ENCODE data around the gene ACTR3. TPM values are rescaled to one million over a fixed set of nuclear protein-coding genes. Genes with fewer than 3 reads are reported as not detected.
A peak's percentile ranks its signal among the peaks of the same experiment; 100 is the strongest.

Gene ACTR3
- polyA plus RNA-seq, 12 donors, result 77.6 to 134 (median 109) TPM; not detected in 1

DNA sequence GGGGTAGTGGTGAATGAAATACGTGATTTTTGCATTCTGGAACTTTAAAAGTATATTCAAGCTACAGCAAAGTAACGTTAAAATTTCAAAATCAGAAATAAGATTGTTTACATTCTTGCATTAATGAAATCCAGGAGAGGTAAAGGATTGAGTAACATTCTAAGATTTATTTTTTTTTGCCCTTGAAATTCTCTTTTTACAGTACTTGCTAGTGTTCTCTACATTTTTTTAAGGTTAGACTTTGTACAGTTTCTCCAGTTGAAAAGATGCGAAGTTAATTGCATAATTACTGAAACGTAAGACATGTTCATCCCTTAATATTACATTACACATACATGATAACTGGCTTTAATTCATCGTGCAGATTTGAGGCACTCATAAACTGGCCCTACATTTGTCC lies 74.5 kb downstream of the ACTR3 start:
- DNase-seq, result no peak

DNA sequence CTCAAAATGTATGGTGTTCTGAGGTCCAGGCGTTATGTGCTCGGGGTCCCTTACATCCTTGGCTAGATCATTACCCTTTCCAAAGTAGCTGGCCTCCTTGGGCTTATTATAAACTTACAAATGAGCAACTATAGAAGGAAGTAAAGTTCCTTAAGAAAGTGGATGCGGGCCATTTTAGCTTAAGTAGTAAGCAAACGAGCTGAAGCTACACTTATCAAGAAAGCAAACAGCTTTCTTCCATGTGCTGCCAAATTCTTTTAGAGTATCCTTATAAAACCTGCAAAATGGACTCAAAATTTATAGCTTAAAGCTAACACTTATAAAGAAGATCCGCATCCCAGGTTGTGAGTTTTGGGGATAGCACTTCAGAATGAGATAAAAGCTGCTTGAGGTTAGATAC lies 75.3 kb downstream of the ACTR3 start:
- DNase-seq, result no peak

DNA sequence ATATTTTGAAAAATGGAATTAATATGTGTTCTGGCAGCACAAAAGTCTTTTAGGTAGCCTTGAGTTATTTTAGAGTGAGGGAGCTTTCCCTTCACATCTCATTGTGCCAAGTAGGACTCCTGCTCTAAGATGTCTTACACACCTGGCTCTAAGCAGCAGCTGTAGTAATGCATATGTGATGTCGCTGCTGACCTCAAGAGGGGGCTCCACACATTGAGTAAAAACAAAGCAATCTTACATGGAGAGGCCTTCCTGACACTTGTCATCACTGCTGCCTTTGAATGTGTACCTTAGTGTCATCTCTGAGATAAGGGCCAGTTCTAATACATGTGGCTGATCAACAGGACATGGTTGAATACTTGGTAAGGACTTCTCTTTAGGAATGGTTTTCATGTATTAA lies 75.8 kb downstream of the ACTR3 start:
- no peak for DNase-seq

DNA sequence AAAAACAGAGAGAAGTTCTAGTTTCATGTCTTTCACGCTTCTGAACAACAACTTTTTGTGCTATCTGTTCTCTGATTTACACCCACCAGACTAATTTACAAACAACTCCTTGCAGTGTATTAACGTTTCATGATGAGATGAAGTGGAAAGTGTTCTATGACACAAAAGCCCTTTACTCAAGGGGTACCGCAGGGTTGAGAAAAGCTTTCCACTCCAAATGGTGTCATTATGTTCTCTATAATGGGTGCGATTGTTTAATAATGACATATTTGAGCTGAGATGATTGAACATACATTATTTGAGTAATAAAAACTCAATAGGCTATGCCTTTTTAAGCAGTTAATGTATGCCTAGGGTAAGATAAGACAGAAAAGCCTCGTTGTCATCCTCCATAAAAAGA lies 76.3 kb downstream of the ACTR3 start:
- DNase-seq, result no peak

DNA sequence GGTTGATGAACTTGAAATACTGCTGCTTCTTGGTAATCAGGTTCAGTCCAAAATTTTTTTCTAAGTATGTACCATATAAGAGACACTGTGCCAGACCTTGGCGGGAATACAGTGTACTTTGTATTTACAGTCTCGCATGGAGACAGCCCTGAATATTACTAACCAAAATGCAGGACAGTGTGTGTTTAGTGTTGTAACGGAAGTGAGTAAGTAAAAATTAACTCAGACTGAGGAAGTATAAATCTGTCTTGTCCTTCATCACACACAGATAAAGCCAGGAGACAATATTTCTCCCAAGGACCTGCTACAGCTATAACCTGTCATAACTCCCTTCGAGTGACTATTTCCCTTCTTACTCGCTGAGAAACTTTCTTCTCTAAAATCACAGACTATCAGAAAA lies 76.9 kb downstream of the ACTR3 start:
- no peak for DNase-seq

DNA sequence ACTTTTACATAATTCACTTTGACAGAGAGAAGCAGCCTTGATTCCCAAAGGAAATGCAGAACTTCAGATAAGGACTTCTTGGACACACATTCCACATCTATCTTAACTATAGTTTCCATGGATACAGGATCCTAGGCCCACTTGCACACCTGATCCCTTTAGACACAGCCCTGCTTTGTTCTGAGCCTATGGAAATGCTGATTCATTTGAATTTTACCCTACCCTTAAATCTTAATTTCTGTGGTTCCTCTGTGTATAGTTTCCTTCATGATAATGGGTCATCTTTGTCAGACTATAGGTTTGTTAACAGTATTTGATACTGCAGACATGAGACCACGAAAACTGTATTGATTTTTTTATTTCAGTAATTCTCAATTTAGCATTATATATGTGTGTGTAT lies 77.4 kb downstream of the ACTR3 start:
- no peak for DNase-seq

DNA sequence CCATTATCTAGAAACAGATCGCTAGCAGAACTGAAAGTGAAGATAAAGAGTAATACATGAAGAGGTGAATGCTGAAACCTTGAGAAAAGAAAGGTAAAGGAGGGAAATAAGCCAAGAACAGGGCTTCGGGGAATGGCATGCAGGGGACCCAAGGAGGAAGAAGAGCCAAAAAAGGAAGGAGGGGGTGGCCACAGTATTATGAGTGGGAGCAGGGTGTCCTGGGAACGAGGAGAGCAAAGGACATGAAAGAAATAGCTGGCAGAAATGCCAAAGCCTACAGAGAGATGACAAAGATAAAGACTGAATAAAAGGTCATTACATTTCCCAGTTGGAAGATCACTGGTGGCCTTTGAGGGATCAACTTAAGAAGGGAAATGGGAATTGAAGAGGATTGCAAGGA lies 82.9 kb downstream of the ACTR3 start:
- DNase-seq, result no peak

DNA sequence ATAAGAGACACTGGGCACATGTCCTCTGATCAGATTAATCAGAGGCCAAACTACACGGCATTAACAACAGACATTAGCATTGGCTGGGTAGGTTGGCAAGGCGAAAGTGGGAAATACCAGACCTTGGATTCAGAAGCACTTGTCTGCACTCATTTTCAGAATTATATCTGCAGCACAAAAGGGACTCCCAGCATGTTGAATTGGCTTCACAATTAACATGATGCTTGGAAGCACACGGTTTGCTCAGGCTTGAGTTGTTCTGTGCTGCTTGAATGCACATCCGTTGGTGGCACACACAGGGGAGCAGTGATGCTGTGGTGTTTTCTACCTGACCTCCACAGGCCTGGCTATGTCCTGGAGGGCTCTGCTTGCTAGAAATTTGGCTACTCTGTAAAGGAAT lies 83.9 kb downstream of the ACTR3 start:
- DNase-seq, result no peak

DNA sequence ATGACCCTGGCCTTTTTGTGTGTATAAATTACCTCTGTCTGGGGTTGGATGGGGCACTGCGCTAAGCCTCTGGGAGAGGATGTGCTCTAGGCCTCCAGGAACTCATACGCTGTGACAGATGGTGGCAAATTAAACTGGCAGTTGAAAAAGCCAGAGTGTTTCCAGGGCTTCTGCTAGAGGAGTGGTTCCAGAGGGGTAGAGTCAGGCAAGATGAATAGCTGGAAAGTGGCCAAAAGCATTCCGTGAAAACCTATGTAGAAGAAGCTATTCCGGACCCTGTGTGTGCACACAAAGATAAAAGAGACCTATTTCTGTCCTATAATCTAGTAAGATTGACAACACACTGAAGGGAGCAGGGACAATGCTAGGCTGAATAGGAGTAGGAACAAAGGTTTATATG lies 84.8 kb downstream of the ACTR3 start:
- no peak for DNase-seq

DNA sequence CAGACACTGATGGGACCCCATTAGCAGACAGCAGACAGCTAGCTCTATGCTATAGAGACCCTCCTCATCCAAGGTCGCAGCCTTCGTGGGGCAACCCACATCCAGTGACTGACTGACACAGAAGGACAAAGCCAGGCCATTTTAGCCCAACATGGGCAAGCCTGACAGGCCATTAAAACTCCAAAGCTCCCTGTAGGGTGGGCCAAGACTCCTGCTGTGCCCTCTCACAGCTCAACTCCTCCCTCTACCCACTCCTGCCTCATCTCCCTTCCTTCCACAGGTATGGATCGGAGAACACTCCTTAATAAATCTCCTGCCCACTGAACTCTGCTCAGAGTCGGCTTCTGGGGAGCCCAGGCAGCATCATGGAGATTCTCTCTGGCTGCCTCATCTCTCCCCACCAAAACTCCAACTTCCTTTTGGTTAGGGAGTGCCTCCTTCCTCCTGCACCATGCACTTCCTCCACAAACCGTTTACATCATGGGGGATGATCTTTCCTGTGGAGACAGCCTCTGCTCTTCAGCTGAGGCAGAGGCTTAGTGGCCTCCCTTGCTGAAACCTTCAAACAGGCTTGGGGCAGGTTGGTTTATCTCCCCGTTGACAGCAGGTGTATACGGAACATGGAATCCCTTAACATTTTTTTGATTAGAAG lies 86.5 kb downstream of the ACTR3 start:
- no peak for DNase-seq

DNA sequence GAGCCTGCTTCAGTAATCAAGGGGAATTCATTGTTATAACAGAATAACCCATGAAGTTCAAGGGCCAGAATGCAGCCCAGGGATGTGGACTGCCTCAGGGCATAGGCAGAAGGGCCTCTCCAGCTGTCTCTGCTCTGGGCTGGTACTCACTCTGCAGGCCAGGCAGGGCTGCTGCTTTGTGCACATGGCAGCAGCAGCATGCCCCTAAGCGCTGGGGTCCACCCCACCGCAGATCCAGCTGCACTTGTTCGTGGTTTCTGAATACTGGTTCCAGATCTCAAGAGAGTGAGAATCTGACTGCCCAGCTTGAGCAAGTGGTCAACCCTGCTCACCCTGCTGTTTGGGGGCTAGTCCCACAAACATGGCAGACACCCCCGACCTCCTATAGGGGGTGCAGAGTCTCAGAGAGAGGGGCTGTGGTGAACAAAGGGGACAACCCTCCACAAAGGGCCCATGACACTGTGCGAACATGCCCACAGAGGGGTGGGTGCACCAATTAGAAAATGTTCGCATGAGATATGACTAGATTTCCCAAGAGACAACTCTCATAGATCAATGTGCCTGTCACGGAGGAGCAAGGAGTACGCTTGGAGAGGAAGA lies 87.3 kb downstream of the ACTR3 start:
- no peak for DNase-seq

DNA sequence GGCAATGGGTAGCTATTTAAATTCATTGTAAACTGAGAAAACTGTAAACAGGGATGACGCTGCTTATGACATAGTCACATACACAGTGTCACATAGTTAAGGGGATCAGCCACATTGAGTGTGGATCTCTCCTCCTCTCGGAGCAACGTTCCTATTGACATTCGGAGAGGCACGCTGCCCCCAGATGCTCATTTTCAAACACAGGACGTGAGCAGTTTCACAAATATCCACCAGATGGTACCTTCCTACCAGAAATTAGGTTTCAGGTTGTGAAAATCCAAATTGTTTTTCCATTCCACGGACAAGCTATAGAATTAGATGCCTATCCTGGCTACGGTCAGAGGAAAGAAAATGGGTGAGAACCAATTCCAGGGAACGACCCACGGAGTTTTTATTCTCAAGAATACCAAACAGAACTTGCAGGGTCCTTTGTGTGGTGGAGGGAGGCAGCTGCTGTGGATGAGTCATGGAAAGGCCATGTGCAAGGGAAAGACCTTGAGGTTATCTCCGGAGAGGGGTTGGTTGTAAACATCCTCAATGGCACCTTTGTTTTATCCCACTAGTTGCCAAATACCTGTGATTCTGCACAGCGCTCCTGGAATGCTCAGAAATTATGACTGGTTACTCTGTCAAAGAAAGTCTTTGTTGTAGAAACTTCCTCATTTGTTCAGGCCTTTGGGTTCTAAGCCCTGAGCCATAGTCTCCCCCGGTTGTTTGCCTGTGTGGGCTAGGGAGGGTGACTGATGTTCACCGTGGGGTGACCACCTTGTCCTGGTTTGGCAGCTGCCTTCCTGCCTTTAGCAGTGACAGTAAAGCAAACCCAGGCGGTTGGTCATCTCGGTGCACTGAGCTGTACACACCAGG lies 88.0 kb downstream of the ACTR3 start:
- peak; percentile 40 for DNase-seq

DNA sequence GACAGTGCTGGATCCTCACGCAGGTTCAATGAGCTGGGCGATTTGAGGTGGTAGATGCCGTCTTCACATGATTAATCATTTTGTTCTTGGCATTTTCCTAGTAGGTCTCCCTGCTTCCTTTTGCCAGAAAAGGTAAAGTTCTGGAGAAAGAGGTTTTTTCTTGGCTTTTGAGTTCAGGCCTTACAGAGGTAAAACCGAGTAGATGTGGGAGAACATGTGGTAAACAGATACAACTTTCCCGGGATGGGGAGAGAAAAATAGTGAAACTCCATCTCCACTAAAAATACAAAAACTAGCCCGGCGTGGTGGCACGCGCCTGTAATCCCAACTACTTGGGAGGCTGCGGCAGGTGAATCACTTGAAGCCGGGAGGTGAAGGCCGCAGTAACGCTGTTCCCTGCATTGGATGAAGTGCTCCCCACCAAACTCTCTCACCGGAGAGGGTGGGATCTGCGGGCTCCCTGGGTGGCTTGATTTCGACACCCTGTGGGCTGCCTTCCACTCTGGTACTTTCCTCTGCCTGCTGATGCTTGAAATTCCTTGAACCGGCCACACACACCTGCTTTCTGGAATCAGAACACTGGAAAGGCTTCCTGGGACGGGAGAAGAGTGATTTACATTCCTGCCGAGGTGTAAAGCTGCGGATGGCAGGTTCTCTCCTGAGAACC lies 88.8 kb downstream of the ACTR3 start:
- no peak for DNase-seq

DNA sequence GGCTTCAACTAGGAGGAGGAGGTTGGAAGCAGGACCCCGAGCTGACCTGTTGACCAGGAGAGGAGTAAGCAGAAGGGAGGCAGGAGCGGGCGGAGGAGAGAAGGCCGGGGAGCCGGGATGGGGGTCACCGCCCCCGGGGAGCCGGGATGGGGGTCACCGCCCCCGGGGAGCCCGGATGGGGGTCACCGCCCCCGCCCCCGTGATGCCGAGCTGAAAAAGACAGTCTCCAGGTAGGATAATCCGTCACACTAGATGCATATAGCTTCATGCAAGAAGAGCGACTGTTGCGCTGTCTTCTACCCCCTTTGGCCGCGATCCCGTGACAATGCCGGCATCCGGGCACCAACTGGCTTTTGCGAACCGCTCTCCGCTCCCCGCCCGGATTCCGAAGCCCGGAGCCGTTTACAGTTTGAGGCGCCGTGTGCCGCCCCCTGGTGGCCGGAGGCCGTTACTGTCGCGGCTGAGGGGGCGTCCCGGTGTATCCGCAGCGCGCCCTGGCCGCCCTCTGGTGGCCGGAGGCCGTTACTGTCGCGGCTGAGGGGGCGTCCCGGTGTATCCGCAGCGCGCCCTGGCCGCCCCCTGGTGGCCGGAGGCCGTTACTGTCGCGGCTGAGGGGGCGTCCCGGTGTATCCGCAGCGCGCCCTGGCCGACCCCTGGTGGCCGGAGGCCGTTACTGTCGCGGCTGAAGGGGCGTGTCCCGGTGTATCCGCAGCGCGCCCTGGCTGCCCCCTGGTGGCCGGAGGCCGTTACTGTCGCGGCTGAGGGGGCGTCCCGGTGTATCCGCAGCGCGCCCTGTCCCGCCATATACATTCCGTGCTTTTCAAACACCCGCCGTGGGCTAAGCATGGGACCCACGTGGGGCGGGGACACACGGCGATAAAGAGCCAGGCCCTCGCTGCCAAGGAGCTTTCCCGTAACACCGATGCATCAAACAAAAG lies 89.6 kb downstream of the ACTR3 start:
- no peak for DNase-seq

DNA sequence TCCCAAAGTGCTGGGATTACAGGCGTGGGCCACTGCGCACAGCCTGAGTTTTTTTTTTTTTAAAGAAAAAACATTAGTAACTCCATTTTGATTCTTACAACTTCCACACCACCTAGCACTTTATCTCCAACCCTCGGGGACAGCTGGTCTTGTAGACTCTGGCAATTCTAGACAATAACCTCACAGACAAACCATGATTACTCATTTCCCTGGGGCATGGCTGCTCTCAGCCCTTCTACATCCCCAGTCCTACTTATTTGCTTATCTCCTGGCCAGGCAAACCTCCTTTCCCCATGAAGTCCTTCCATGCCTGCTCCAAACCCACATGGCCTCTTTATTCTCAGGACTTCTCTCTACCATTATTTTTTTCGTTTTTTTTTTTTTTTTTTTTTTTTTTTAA lies 91.1 kb downstream of the ACTR3 start:
- DNase-seq, result no peak

DNA sequence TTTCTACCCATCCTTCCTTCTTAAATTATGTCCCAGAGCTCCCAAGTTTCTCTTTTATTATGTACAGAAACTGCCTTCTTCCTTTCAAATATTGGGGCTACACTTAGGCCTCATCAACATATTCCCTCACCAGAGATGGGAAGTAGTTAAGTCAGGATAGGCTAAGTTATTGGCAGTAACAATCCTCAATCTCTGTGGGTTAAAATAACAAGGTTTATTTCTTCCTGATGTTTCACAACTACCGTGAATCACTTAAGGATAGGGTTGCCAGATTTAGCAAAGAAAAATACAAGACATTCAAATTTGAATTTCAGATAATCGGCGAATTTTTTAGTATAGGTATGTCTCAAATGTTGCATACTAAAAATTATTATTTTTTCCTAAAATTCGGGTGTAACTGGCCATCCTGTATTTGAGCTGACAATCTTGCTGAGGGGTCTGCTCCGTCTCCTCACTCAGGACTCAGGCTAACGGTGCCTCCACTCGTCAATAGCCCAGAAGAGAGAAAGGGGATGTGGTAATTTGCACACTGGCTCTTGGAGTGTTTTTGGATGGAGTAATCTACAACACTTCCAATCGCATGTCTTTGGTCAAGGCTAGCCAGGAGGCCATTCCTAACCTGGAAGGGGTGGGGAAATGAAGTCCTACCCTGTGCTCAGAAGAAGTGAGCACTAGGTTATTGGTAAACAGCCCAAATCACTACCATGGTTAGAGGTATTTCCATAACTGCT lies 91.7 kb downstream of the ACTR3 start:
- DNase-seq, result no peak

DNA sequence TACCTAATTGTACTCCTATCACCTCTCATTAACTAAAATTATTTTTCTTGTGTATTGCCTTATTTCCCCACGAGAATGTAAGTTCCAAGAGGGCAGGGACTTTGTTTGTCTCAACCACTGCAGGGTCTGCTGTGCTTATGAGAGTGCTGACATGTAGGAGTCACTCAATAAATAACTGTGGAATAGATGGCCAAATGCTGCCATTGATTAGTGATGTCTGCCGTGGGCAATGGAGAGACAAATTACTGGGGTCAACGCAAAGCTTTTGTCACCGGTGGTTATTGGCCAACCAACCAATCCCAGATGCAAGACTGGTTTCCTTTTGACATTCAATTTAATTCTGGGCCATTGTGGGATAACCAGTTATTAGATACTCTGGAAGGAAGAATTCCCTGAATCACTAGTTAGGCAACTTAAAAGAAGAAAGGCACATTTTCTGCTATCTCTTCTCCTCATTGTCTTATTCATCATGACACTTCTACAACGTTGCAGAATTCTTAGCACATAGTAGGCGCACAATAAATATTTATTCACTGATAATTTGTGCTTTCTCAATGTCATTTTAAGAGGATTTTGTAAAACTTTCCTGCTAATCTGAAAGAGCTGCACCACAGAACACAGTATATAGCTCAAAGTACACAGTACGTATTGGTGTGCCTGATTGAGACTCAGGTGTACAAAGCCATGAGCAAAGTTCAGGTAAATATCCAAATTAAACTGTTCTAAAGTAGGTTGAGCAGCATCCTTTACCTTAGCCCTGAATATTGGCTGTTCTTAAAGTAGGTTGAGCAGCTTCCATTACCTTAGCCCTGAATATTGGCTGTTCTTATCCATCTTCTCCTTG lies 95.9 kb downstream of the ACTR3 start:
- no peak for DNase-seq

DNA sequence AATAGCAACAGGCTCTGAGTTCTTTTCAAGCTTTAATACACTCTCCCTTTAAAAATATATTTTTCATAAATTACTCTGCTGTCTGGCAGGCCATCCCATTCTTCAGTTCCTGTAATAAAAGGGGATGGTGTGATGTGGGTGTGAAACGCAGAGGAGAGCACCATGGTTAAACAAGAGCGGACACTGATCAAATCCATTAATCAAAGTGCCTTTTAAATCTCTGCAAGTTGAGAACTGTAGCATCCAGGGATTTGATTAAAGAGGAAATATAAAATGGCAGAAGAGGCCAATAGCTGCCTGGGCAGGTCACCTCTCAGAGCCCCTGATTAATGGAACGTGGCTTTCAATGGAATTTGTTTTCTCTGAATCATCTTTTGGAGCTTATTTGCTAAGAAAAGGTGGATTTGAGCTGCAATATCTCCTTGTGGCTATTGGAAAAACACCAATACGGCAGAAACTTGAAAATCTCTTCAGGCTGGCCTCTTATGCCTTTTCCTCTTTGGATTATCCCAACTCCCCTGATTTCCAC lies 96.9 kb downstream of the ACTR3 start:
- DNase-seq, result no peak

DNA sequence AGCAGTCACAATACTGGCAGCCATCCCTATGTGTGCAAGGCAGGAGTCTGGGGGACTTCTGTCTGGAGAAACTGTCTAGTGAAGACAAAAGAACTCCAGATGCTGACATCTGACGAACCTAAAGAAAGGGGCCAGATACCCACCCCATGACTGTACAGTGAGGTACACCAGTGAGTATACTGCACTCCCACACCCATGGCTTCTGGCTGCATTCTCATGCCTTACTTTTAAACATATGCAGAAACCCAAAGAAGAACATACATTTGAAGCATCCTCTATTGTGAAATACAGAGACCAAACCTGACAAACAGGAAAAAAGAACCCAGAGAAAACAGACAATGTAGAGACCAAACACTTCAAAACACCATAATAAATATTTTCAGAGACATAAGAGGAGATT lies 102.2 kb downstream of the ACTR3 start:
- no peak for DNase-seq

All from muscle of arm (tissue), 12 donors.